Measurements from ENCODE around the gene DNAJC16.

DNAJC16 gene

GRCh38 chr1:15509586-15509985 is 17.1 kb upstream of the DNAJC16 start (continued):
- TF ChIP-seq TSHZ2 (CRISPR knock-in tag; IDR thresholded peaks at IDR 0.05) (no peak), OSR1 (CRISPR knock-in tag; IDR thresholded peaks at IDR 0.05) (no peak), RARB (CRISPR knock-in tag; IDR thresholded peaks at IDR 0.05) (no peak), ZNF8 (CRISPR knock-in tag; IDR thresholded peaks at IDR 0.05) (no peak), ZNF565 (CRISPR knock-in tag; conservative IDR thresholded peaks at IDR 0.05; ENCODE audit: low read depth) (no peak), GLIS3 (CRISPR knock-in tag; IDR thresholded peaks at IDR 0.05) (no peak), PPARA (CRISPR knock-in tag; IDR thresholded peaks at IDR 0.05; ENCODE audit: borderline replicate concordance) (no peak), ZC3H10 (CRISPR knock-in tag; IDR thresholded peaks at IDR 0.05) (no peak), ISL1 (CRISPR knock-in tag; IDR thresholded peaks at IDR 0.05) (no peak), ZNF70 (CRISPR knock-in tag; IDR thresholded peaks at IDR 0.05) (no peak)

- TF ChIP-seq RARB (CRISPR knock-in tag; IDR thresholded peaks at IDR 0.05) (no peak), POU6F1 (CRISPR knock-in tag; IDR thresholded peaks at IDR 0.05; ENCODE audit: borderline replicate concordance, low read depth) (no peak), ZNF8 (CRISPR knock-in tag; IDR thresholded peaks at IDR 0.05) (no peak), PATZ1 (CRISPR knock-in tag; IDR thresholded peaks at IDR 0.05; ENCODE audit: borderline replicate concordance) (no peak), BACH2 (CRISPR knock-in tag; IDR thresholded peaks at IDR 0.05; ENCODE audit: borderline replicate concordance) (no peak), TCF4 (CRISPR knock-in tag; IDR thresholded peaks at IDR 0.05; ENCODE audit: borderline replicate concordance) (no peak), ZNF565 (CRISPR knock-in tag; conservative IDR thresholded peaks at IDR 0.05; ENCODE audit: low read depth) (no peak), CSRNP3 (CRISPR knock-in tag; IDR thresholded peaks at IDR 0.05) (no peak), OSR1 (CRISPR knock-in tag; IDR thresholded peaks at IDR 0.05) (no peak), SNAI2 (CRISPR knock-in tag; IDR thresholded peaks at IDR 0.05) (no peak), ARNTL (CRISPR knock-in tag; IDR thresholded peaks at IDR 0.05; ENCODE audit: borderline replicate concordance, low read depth) (no peak), ZFP30 (CRISPR knock-in tag; IDR thresholded peaks at IDR 0.05) (no peak), ESRRG (CRISPR knock-in tag; IDR thresholded peaks at IDR 0.05) (no peak), ZC3H10 (CRISPR knock-in tag; IDR thresholded peaks at IDR 0.05) (no peak), ZNF70 (CRISPR knock-in tag; IDR thresholded peaks at IDR 0.05) (no peak)
- no peak for ATAC-seq
Measured at GRCh38 chr1:15510611-15511405, 15.8 kb upstream of the DNAJC16 start.

- TF ChIP-seq PPARA (CRISPR knock-in tag; IDR thresholded peaks at IDR 0.05; ENCODE audit: borderline replicate concordance) (no peak), ZNF565 (CRISPR knock-in tag; conservative IDR thresholded peaks at IDR 0.05; ENCODE audit: low read depth) (no peak), ARNTL (CRISPR knock-in tag; IDR thresholded peaks at IDR 0.05; ENCODE audit: borderline replicate concordance, low read depth) (no peak), SNAI2 (CRISPR knock-in tag; IDR thresholded peaks at IDR 0.05) (no peak), ZC3H10 (CRISPR knock-in tag; IDR thresholded peaks at IDR 0.05) (no peak), PATZ1 (CRISPR knock-in tag; IDR thresholded peaks at IDR 0.05; ENCODE audit: borderline replicate concordance) (no peak), CREB5 (CRISPR knock-in tag; IDR thresholded peaks at IDR 0.05; ENCODE audit: low read depth) (no peak), TCF4 (CRISPR knock-in tag; IDR thresholded peaks at IDR 0.05; ENCODE audit: borderline replicate concordance) (no peak), POU6F1 (CRISPR knock-in tag; IDR thresholded peaks at IDR 0.05; ENCODE audit: borderline replicate concordance, low read depth) (no peak), ZFP30 (CRISPR knock-in tag; IDR thresholded peaks at IDR 0.05) (no peak)
- no peak for ATAC-seq
Measured at GRCh38 chr1:15513192-15513591, 13.5 kb upstream of the DNAJC16 start.

All from SK-N-SH treated with all-trans-retinoic acid at 6 μM for 48 hours (cell line).